ENCODE results near the gene CDK9.

CDK9 gene

GRCh38 chr9:127770583-127770904 lies 15.3 kb upstream of the CDK9 start:
- no peak for TF ChIP-seq CTCF (conservative IDR thresholded peaks at IDR 0.05)
- no peak overlapping the region; the same call in 1 of the 2 replicates for H3K27ac ChIP-seq

GRCh38 chr9:127770905-127771569 lies 14.8 kb upstream of the CDK9 start:
- peak overlapping the region; percentile 34; the same call in 1 of the 2 replicates for H3K27ac ChIP-seq
- no peak for TF ChIP-seq CTCF (conservative IDR thresholded peaks at IDR 0.05)

GRCh38 chr9:127771570-127772189 lies 14.2 kb upstream of the CDK9 start:
- peak overlapping the region; percentile 34; the same call in 1 of the 2 replicates for H3K27ac ChIP-seq
- TF ChIP-seq CTCF (conservative IDR thresholded peaks at IDR 0.05): no peak

- no peak for TF ChIP-seq CTCF (conservative IDR thresholded peaks at IDR 0.05)
- no peak overlapping the region for H3K27ac ChIP-seq
These were observed 13.2 kb upstream of the CDK9 start for GRCh38 chr9:127772603-127773002.

- H3K27ac ChIP-seq: no peak overlapping the region
These were observed 12.6 kb upstream of the CDK9 start for GRCh38 chr9:127773272-127773671.

GRCh38 chr9:127773981-127774380 lies 11.9 kb upstream of the CDK9 start:
- no peak for TF ChIP-seq CTCF (conservative IDR thresholded peaks at IDR 0.05)
- H3K27ac ChIP-seq: no peak overlapping the region

More at GRCh38 chr9:127773272-127773671, 12.6 kb upstream of the CDK9 start:
- no peak for TF ChIP-seq CTCF (conservative IDR thresholded peaks at IDR 0.05)

GRCh38 chr9:127776195-127776923 lies 9.5 kb upstream of the CDK9 start:
- TF ChIP-seq CTCF (conservative IDR thresholded peaks at IDR 0.05): no peak
- H3K27ac ChIP-seq: no peak overlapping the region

All from VCaP (cell line).